ENCODE data around the gene HYDIN.
A peak's percentile ranks its signal among the peaks of the same experiment; 100 is the strongest.

Gene HYDIN

DNA sequence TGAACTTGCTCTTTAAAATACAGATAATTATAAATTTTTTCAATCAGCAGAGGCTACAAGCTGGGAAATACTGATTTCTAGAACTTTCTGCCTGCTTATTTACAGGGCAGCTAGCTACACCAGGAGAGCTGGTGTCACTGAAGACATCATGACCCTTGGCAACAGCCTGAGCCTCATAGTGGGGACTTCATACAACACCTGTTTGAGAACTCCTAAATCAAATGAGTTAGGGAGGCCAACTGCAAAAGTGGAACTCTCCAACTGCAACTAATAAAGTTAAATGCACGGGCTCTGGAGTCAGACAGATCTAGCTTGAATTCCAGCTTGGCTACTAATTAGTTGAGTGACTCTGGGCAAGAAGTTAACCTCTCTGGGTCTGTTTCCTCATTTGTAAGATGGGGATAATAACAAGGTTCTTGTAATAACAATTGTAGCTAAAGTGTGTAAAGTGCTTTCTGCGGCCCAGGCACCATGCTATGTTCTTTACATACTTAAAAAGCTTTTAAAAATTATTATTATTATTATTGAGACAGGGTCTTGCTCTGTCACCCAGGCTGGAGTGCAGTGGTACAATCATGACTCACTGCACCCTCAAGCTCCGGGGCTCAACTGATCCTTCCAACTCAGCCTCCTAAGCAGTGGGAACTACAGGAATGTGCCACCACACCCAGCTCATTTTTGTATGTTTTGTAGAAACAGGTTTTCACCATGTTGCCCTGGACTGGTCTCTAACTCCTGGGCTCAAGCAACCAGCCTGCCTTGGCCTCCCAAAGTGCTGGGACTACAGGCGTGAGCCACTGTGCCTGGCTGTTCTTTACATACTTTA, 462.9 kb downstream of the HYDIN start:
- TF ChIP-seq, protein P1, sequence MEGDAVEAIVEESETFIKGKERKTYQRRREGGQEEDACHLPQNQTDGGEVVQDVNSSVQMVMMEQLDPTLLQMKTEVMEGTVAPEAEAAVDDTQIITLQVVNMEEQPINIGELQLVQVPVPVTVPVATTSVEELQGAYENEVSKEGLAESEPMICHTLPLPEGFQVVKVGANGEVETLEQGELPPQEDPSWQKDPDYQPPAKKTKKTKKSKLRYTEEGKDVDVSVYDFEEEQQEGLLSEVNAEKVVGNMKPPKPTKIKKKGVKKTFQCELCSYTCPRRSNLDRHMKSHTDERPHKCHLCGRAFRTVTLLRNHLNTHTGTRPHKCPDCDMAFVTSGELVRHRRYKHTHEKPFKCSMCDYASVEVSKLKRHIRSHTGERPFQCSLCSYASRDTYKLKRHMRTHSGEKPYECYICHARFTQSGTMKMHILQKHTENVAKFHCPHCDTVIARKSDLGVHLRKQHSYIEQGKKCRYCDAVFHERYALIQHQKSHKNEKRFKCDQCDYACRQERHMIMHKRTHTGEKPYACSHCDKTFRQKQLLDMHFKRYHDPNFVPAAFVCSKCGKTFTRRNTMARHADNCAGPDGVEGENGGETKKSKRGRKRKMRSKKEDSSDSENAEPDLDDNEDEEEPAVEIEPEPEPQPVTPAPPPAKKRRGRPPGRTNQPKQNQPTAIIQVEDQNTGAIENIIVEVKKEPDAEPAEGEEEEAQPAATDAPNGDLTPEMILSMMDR (IDR thresholded peaks at IDR 0.05), result no peak
- H3K9me3 ChIP-seq, result no peaks in the 10 kb centered on the region
- peaks cover under 1 to 59% (median 32%) of the 10 kb centered on the region in 3 donors for H3K36me3 ChIP-seq
- intact Hi-C loops (cut with DNase I; ENCODE audit: low total_unique reads), result loop anchor here (10.0 kb wide), 1 partner anchor 233 kb away; no protein-coding TSS in a partner anchor
- peaks cover 0 to 19% (median 4%) of the 10 kb centered on the region in 4 donors for H3K4me1 ChIP-seq
- H3K4me3 ChIP-seq, result no peak overlapping the region
- no peaks in the 10 kb centered on the region for H3K27me3 ChIP-seq
- no peak for DNase-seq
- H3K27ac ChIP-seq, result peak overlapping the region; percentile 29 to 41

GRCh38 chr16:70766658-70767057, 463.9 kb downstream of the HYDIN start:
- intact Hi-C loops (cut with DNase I; ENCODE audit: low total_unique reads), result loop anchor here (10.0 kb wide), 1 partner anchor 232 kb away; no protein-coding TSS in a partner anchor
- Histone ChIP-seq H3K27ac (no peak overlapping the region), H3K4me1 (peaks cover 0 to 19% (median 4%) of the 10 kb centered on the region in 4 donors), H3K4me3 (no peak overlapping the region), H3K36me3 (peaks cover 4 to 62% (median 32%) of the 10 kb centered on the region in 3 donors), H3K9me3 (no peaks in the 10 kb centered on the region), H3K27me3 (no peaks in the 10 kb centered on the region)
- DNase-seq, result no peak
- TF ChIP-seq, protein P1 (IDR thresholded peaks at IDR 0.05), result no peak

DNA sequence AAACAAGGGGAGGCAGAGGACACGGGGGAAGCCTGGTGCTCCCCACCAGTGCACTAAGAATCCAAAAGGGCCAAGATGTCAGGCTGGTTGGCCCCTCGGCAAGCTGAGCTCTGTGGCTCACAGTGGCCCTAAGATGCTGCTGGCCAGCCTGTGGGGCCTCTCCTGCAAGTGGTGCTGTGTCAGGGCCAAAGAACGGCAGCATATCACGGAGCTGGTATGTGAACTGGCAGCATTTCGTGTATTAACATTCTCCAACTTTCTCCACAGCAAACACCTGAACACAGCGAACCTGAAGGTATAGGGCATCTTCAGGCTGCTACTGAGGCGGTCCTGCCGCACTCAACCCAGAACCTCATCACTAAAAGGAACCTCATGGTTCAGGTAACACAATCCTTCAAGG, 464.3 kb downstream of the HYDIN start:
- no peak overlapping the region for H3K27ac ChIP-seq
- peaks cover 4 to 65% (median 32%) of the 10 kb centered on the region in 3 donors for H3K36me3 ChIP-seq
- TF ChIP-seq, protein P1 (IDR thresholded peaks at IDR 0.05), result no peak
- H3K27me3 ChIP-seq, result no peaks in the 10 kb centered on the region
- H3K9me3 ChIP-seq, result no peaks in the 10 kb centered on the region
- DNase-seq, result no peak
- no peak overlapping the region for H3K4me3 ChIP-seq
- H3K4me1 ChIP-seq, result peaks cover 0 to 17% (median 4%) of the 10 kb centered on the region in 4 donors
- intact Hi-C loops (cut with DNase I; ENCODE audit: low total_unique reads), result loop anchor here (10.0 kb wide), 1 partner anchor 231 kb away; no protein-coding TSS in a partner anchor

DNA sequence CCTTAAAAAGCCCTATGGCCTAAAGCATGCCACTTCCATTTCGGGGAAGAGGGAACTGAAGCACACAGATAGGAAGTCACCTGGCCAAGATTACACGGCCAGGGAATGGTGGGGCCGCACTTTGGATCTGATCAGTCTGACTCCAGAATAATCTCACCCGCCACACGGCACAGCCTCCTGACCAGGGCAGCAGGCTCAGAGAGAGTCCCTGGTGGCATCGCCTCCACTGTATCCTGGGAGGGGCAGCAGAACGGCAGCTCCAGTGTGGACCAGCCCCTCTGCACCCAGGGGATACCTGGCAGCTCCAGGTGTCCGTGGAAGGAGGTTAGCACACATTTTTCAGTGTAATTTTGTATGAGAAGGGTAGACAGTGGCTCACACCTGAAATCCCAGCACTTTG, 465.0 kb downstream of the HYDIN start:
- no peak for DNase-seq
- Histone ChIP-seq H3K9me3 (no peaks in the 10 kb centered on the region), H3K4me1 (peaks cover 0 to 12% (median 2%) of the 10 kb centered on the region in 4 donors), H3K27ac (no peak overlapping the region), H3K27me3 (no peaks in the 10 kb centered on the region), H3K4me3 (no peak overlapping the region), H3K36me3 (peaks cover 4 to 70% (median 38%) of the 10 kb centered on the region in 3 donors)
- intact Hi-C loops (cut with DNase I; ENCODE audit: low total_unique reads), result loop anchor here (10.0 kb wide), 1 partner anchor 231 kb away; no protein-coding TSS in a partner anchor
- TF ChIP-seq, protein P1 (IDR thresholded peaks at IDR 0.05), result no peak

DNA sequence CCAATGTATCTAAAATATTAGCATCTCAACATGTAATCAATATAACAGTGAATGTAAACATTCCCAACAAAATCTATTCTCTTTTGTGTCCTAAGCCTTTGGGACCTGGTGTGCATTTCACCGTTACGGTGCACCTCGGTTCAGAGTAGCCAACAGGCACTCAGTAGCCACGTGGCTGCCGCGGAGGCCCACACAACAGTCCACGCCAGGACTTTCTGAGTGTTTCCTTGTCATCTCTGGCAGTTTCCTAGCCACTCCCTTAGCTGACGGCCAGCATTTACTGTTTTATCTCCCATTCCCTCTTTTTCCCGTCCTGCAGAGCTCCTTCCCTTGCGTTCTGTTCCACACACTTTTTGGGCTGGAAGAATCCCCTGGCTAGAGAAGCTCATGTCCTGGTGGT, 465.9 kb downstream of the HYDIN start:
- Histone ChIP-seq H3K4me3 (no peak overlapping the region), H3K27me3 (no peaks in the 10 kb centered on the region), H3K36me3 (peaks cover 4 to 70% (median 47%) of the 10 kb centered on the region in 3 donors), H3K9me3 (no peaks in the 10 kb centered on the region), H3K27ac (no peak overlapping the region), H3K4me1 (peaks cover 0 to 12% (median 2%) of the 10 kb centered on the region in 4 donors)
- TF ChIP-seq, protein P1 (IDR thresholded peaks at IDR 0.05), result no peak
- DNase-seq, result no peak
- intact Hi-C loops (cut with DNase I; ENCODE audit: low total_unique reads), result loop anchor here (10.0 kb wide), 1 partner anchor 230 kb away; no protein-coding TSS in a partner anchor

Data from tibial artery (tissue), 4 donors.